SU-DHL-6 (cell line): Measurements from ENCODE around the gene INO80E.

Experiments
- H2AFZ ChIP-seq: fragments of 200-600 bp; sonication (generic); 2 replicates; pipeline ENCODE4 v1.6.1; 2014; ENCODE audit warnings: low read depth, mild to moderate bottlenecking, moderate library complexity, mixed read lengths, antibody characterized with exemption, low read length; ENCODE audit not compliant: severe bottlenecking
- H3F3A ChIP-seq: fragments of 200-600 bp; shearing (Covaris generic); 2 replicates; pipeline ENCODE4 v1.6.0; 2016; ENCODE audit warnings: antibody characterized with exemption, mild to moderate bottlenecking; ENCODE audit not compliant: insufficient read depth
- H3K27ac ChIP-seq: fragments of 200-600 bp; sonication (generic); 2 replicates; pipeline ENCODE4 v1.5.1; 2016; ENCODE audit warnings: low read depth, mild to moderate bottlenecking, low read length, moderate library complexity, mixed read lengths
- H3K27me3 ChIP-seq: fragments of 200-600 bp; sonication (generic), shearing (Covaris generic); 2 replicates; pipeline ENCODE4 v1.6.0; 2014; ENCODE audit warnings: mild to moderate bottlenecking, low read length
- H3K36me3 ChIP-seq: fragments of 200-600 bp; sonication (generic); 2 replicates; pipeline ENCODE4 v1.6.1; 2014; ENCODE audit warnings: mild to moderate bottlenecking, low read length, mixed read lengths
- H3K4me2 ChIP-seq: fragments of 300-600, 200-600 bp; shearing (Covaris generic), sonication (generic); 2 replicates; pipeline ENCODE4 v1.6.0; 2014; ENCODE audit warnings: low read length, low read depth, mild to moderate bottlenecking; ENCODE audit not compliant: poor library complexity, severe bottlenecking
- H3K4me3 ChIP-seq: fragments of 200-600 bp; sonication (generic); 2 replicates; pipeline ENCODE4 v1.5.1; 2014; ENCODE audit warnings: antibody characterized with exemption, low read length, mild to moderate bottlenecking, mixed read lengths; ENCODE audit not compliant: insufficient read depth, poor library complexity, severe bottlenecking
- H3K79me2 ChIP-seq: fragments of 200-600 bp; sonication (generic); 2 replicates; pipeline ENCODE4 v1.6.1; 2014; ENCODE audit warnings: mild to moderate bottlenecking, low read length, moderate library complexity; ENCODE audit not compliant: insufficient read depth
- H3K9ac ChIP-seq: fragments of 200-600 bp; sonication (generic); 2 replicates; pipeline ENCODE4 v1.7.0; 2014; ENCODE audit warnings: mild to moderate bottlenecking, low read length
- H3K9me2 ChIP-seq: fragments of 200-600 bp; sonication (generic); replicated peaks from 2 replicates; pipeline ENCODE4 v1.6.1; 2014; ENCODE audit warnings: low read length; ENCODE audit not compliant: insufficient read depth
- H3K9me3 ChIP-seq: fragments of 200-600 bp; sonication (generic); 2 replicates; pipeline ENCODE4 v1.6.1; 2014; ENCODE audit warnings: low read length, mixed read lengths; ENCODE audit not compliant: insufficient read depth
- H4K20me1 ChIP-seq: fragments of 200-600 bp; sonication (generic); 2 replicates; pipeline ENCODE4 v1.6.1; 2014; ENCODE audit warnings: low read depth, mild to moderate bottlenecking, antibody characterized with exemption, low read length, moderate library complexity, mixed read lengths
- EZH2phosphoT487 ChIP-seq: fragments of 200-600 bp; sonication (generic), shearing (Covaris generic); conservative IDR thresholded peaks from 2 replicates; pipeline ENCODE4 v1.6.1; 2018; ENCODE audit warnings: mild to moderate bottlenecking, antibody characterized with exemption, low read length, moderate library complexity, mixed read lengths
- TF ChIP-seq, protein P1 (sequence below): fragments of 200-600 bp; sonication (generic); IDR thresholded peaks from one replicate; pipeline ENCODE4 v1.5.1; 2017; ENCODE audit warnings: antibody characterized with exemption, mild to moderate bottlenecking, low read length, moderate library complexity; ENCODE audit not compliant: insufficient read depth, poor library complexity, severe bottlenecking

Gene INO80E

DNA sequence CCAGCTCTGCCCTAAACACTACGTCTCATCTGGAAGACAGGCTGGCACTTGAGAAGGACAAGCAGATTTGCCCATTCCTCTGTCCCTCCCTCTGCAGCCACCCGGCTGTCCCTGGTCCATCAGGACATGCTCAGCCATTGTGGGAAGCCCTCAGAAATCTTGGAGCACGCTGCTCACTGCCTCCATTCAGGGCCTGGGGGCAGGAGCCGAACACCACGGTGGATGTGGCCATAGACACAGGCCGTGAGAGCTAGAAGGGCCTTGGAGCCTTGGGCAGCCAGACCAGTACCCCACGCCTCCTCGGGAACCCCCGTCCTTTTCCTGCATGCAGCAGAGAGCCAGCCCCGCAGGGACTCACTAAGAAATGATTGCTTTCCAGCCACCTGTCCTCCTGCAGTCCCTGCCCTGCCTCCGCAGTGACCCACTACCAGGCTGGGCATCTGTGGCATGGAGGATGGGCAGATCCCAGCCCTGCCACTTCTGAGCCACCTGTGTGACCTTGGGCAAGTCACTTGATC, 11.4 kb downstream of the INO80E start:
- Histone ChIP-seq H4K20me1 (no peaks in the 10 kb centered on the region), H3K27ac (no peak overlapping the region)

DNA sequence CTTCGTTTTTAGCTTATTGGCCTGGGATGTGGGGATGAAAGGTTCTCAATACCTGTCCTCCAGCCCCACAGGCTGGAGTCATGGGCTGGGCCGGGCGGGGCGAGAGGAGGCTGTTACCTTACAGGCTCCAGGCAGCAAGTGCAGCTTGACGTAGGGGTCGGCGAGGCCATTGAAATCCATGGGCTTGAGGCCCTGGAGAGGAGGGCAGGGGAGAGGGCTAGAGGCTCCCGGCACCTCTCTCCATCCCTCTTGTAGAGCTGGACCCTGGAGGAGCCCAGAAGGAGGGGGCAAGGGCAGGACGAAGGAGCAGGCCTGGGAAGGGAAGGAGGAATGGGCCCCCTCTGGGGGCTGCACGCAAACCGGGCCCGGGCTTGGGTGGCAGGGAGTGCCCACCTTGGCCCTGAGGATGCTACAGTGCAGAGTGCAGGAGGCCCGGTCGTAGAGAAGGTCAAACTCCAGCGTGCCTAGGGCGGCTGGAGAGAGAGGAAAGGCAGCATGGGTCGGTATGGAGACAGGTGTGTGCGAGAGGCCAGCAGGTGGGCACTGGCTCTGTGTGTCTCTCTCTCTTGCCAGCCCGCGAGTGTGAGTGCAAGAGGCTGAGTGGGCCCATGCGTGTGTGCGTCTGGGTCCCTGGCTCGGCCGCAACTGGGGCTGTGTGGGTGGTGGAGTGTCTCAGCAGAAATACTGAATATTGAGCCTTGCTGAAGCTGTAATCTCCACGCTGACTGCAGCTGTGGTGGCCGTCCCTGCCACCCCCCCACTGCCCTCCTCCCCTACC, 13.2 kb downstream of the INO80E start:
- Histone ChIP-seq H3K79me2 (no peaks in the 10 kb centered on the region), H4K20me1 (no peaks in the 10 kb centered on the region), H3K9ac (no peak overlapping the region), H3K27ac (no peak overlapping the region), H3F3A (no peaks in the 10 kb centered on the region), H3K4me3 (no peak overlapping the region), H3K9me3 (no peaks in the 10 kb centered on the region), H3K27me3 (no peaks in the 10 kb centered on the region), H3K4me2 (no peak overlapping the region), H3K36me3 (no peaks in the 10 kb centered on the region), H2AFZ (no peak overlapping the region), H3K9me2 (no peaks in the 10 kb centered on the region)
- TF ChIP-seq, protein P1, sequence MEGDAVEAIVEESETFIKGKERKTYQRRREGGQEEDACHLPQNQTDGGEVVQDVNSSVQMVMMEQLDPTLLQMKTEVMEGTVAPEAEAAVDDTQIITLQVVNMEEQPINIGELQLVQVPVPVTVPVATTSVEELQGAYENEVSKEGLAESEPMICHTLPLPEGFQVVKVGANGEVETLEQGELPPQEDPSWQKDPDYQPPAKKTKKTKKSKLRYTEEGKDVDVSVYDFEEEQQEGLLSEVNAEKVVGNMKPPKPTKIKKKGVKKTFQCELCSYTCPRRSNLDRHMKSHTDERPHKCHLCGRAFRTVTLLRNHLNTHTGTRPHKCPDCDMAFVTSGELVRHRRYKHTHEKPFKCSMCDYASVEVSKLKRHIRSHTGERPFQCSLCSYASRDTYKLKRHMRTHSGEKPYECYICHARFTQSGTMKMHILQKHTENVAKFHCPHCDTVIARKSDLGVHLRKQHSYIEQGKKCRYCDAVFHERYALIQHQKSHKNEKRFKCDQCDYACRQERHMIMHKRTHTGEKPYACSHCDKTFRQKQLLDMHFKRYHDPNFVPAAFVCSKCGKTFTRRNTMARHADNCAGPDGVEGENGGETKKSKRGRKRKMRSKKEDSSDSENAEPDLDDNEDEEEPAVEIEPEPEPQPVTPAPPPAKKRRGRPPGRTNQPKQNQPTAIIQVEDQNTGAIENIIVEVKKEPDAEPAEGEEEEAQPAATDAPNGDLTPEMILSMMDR = no peak
- TF ChIP-seq EZH2phosphoT487 = no peak

More for the DNA sequence above, 11.4 kb downstream of the INO80E start:
- Histone ChIP-seq H3K4me3 (no peak overlapping the region), H2AFZ (no peak overlapping the region), H3K4me2 (no peak overlapping the region), H3K9me3 (no peaks in the 10 kb centered on the region), H3K79me2 (no peaks in the 10 kb centered on the region), H3F3A (no peaks in the 10 kb centered on the region), H3K9me2 (no peaks in the 10 kb centered on the region), H3K36me3 (no peaks in the 10 kb centered on the region), H3K27me3 (no peaks in the 10 kb centered on the region), H3K9ac (no peak overlapping the region)
- TF ChIP-seq, protein P1 = no peak
- no peak for TF ChIP-seq EZH2phosphoT487

DNA sequence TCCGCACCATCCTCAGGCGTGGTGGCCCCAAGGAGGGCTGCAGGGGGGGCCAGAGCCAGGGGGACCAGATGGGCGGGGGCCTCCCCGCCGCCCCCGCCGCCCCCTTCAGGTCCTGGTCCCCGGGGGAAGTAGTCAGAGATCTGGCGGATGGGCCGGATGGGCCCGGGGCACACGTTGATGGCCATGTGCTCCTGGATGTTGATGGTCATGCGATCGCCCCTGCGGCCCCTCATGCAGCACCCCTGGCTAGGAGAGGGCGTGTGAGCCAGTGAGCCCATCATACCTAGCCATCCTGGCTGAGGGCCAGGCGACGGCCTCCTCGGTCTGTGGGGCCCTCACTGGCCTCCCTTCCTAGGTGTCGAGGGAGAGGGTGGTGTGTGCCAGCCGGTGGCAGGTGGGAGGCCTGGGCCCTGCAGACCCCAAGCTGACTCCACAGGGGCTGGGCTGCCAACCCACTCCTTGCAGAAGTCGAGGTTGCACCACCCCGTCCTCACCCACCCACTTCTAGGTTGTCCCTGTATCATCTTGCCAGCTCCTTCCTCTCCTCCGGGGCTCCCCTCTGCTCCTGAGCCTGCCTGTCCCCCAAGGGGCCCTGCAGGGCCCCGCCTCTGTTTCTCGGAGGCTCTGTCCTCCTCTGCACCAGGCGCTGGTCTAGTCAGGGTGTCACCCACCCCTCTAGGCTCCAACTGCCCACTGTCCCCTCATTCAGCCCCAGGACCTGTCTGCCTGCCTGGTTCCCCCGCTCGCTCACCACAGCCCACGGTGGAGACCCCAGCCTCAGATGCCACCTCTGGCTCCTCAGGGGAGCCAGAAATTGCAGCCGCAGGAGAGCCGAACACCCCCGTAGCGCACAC, 14.2 kb downstream of the INO80E start:
- Histone ChIP-seq H3K4me3 (no peak overlapping the region), H2AFZ (no peak overlapping the region), H4K20me1 (no peaks in the 10 kb centered on the region), H3K9ac (peak overlapping the region; percentile 14; the same call in 1 of the 2 replicates), H3K9me3 (no peaks in the 10 kb centered on the region), H3F3A (no peaks in the 10 kb centered on the region), H3K36me3 (no peaks in the 10 kb centered on the region), H3K27ac (no peak overlapping the region), H3K79me2 (no peaks in the 10 kb centered on the region), H3K9me2 (no peaks in the 10 kb centered on the region), H3K4me2 (peak overlapping the region; percentile 50), H3K27me3 (no peaks in the 10 kb centered on the region)
- TF ChIP-seq, protein P1 = no peak
- no peak for TF ChIP-seq EZH2phosphoT487
